ENCODE data around the gene DACH1. TPM values are rescaled to one million over a fixed set of nuclear protein-coding genes. Genes with fewer than 3 reads are reported as not detected.

Gene DACH1
- total and polyA plus RNA-seq, 2 donors (not counting 3 experiments of a cell fraction or from before 2014, with no cell fraction given), result 8.6 to 28.3 TPM

DNA sequence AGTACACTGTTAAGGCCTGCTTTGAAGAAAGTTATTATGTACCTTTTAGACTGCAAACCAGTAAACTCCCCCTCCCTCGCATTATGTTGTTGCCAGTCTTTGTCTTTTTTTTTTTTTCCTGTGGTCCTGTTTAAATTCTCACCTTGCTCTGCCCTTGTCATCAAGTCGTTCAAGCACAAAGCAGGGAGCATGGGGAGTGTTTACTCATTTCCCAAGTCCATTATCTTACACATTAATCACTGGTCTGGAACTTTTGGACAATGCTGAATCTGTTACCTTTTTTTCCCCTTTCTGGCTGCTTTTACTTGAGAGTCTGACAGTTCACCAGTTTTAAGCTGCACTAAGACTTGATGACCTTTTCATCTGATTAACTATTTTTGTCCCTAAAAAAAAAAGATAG is 108.2 kb downstream of the DACH1 start:
- FAIRE-seq, result peak; percentile 61
- BruUV-seq (replicated peaks), result no TSS peak
- H3K4me2 ChIP-seq (ENCODE audit: insufficient read depth, low read length), result no peak overlapping the region
- dilution Hi-C loops (cut with MboI; ENCODE audit: extremely low pct_ligation_motif_present, low sequenced_read_pairs) (no loop called here), intact Hi-C loops (cut with micrococcal nuclease) (no loop called here)
- H3K27ac ChIP-seq (ENCODE audit: insufficient read depth, low read depth, low read length), result no peak overlapping the region
- no peak overlapping the region for H3K9ac ChIP-seq (replicated peaks; ENCODE audit: extremely low read depth, insufficient read depth, low read length)
- ChIA-PET POLR2A (no interaction called here), CTCF (interaction anchor here (0.6 kb wide), 1 partner anchor 118 kb away, joined by 3 read pairs; no protein-coding TSS in a partner anchor)
- H2AFZ ChIP-seq (ENCODE audit: low read depth, low read length), result peak overlapping the region; percentile 38
- no peaks in the 10 kb centered on the region for H4K20me1 ChIP-seq (replicated peaks; ENCODE audit: control insufficient read depth, extremely low read depth, insufficient read depth, low read length)
- H3K36me3 ChIP-seq (ENCODE audit: control insufficient read depth in 2 of 2, extremely low read depth in 1 of 2, insufficient read depth in 2 of 2, low read length in 2 of 2), result no peaks in the 10 kb centered on the region
- DNase-seq (ENCODE audit: low read depth, low spot score), result peak; percentile 71
- H3K79me2 ChIP-seq (ENCODE audit: control insufficient read depth, insufficient read depth, low read length), result no peaks in the 10 kb centered on the region
- no peak overlapping the region for H3K4me3 ChIP-seq (replicated peaks in 1 of 3; ENCODE audit: insufficient read depth in 1 of 3, low read depth in 1 of 3, low read length in 3 of 3)
- H3K9me3 ChIP-seq (replicated peaks; ENCODE audit: control insufficient read depth, insufficient read depth, low read length), result no peaks in the 10 kb centered on the region
- H3K9me1 ChIP-seq (replicated peaks; ENCODE audit: control insufficient read depth, extremely low read depth, insufficient read depth, low read length), result no peaks in the 10 kb centered on the region
- no peak for TF ChIP-seq POLR2A (IDR thresholded peaks at IDR 0.05; ENCODE audit: low read depth, low read length)
- no peak for TF ChIP-seq EZH2 (IDR thresholded peaks at IDR 0.05; ENCODE audit: borderline replicate concordance, low read depth, low read length, severe bottlenecking)
- TF ChIP-seq POLR2AphosphoS5 (IDR thresholded peaks at IDR 0.05; ENCODE audit: insufficient read depth, low read depth, low read length), result no peak
- TF ChIP-seq MYC (IDR thresholded peaks at IDR 0.05; ENCODE audit: low read depth, low read length), result no peak
- TF ChIP-seq GATA2 (IDR thresholded peaks at IDR 0.05; ENCODE audit: insufficient read depth, insufficient read length, low read depth, low read length), result peak; percentile 26
- H3K4me1 ChIP-seq (ENCODE audit: control insufficient read depth, extremely low read depth, insufficient read depth, low read length), result peaks cover 6% of the 10 kb centered on the region
- H3K27me3 ChIP-seq (ENCODE audit: control insufficient read depth in 2 of 2, insufficient read depth in 2 of 2, low read length in 2 of 2), result no peaks in the 10 kb centered on the region

DNA sequence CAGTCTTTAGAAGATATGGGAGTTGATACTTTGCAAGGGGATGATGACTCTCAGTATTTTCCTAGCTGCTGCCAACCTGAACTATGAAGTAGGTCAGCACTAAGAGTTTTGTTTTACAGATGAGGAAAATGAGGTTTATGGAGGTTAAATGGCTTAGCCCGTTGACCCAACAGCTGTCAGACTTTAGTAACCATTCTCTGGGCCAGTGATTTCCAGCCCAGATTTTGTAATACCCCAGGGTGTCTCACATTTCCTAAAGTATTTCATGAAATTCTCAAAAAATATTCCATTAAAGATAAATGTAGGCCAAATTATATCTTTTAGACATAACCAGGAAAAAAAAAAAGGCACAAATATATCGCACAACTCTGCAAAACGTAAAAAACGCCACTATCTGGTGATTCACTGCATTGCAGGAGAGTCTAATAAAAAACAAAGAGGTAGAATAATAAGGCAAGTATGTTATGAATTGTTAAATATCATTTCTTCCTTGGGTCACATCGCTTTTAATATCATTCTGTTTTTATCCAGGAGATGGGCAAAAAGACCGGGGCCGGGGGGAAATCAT is 112.5 kb downstream of the DACH1 start:
- FAIRE-seq (no peak), DNase-seq (ENCODE audit: low read depth, low spot score) (no peak)
- no peak overlapping the region for H2AFZ ChIP-seq (ENCODE audit: low read depth, low read length)
- ChIA-PET POLR2A (no interaction called here), CTCF (no interaction called here)
- H3K4me3 ChIP-seq (replicated peaks in 1 of 3; ENCODE audit: insufficient read depth in 1 of 3, low read depth in 1 of 3, low read length in 3 of 3), result no peak overlapping the region
- no peak overlapping the region for H3K27ac ChIP-seq (ENCODE audit: insufficient read depth, low read depth, low read length)
- BruUV-seq (replicated peaks), result no TSS peak
- H3K36me3 ChIP-seq (ENCODE audit: control insufficient read depth in 2 of 2, extremely low read depth in 1 of 2, insufficient read depth in 2 of 2, low read length in 2 of 2), result no peaks in the 10 kb centered on the region
- dilution Hi-C loops (cut with MboI; ENCODE audit: extremely low pct_ligation_motif_present, low sequenced_read_pairs), result no loop called here
- H3K9me1 ChIP-seq (replicated peaks; ENCODE audit: control insufficient read depth, extremely low read depth, insufficient read depth, low read length), result no peaks in the 10 kb centered on the region
- peaks cover 6% of the 10 kb centered on the region for H3K4me1 ChIP-seq (ENCODE audit: control insufficient read depth, extremely low read depth, insufficient read depth, low read length)
- no peak overlapping the region for H3K9ac ChIP-seq (replicated peaks; ENCODE audit: extremely low read depth, insufficient read depth, low read length)
- no peaks in the 10 kb centered on the region for H4K20me1 ChIP-seq (replicated peaks; ENCODE audit: control insufficient read depth, extremely low read depth, insufficient read depth, low read length)
- no peak overlapping the region for H3K4me2 ChIP-seq (ENCODE audit: insufficient read depth, low read length)
- no peaks in the 10 kb centered on the region for H3K27me3 ChIP-seq (ENCODE audit: control insufficient read depth in 2 of 2, insufficient read depth in 2 of 2, low read length in 2 of 2)
- intact Hi-C loops (cut with micrococcal nuclease), result no loop called here
- H3K9me3 ChIP-seq (replicated peaks; ENCODE audit: control insufficient read depth, insufficient read depth, low read length), result no peaks in the 10 kb centered on the region
- H3K79me2 ChIP-seq (ENCODE audit: control insufficient read depth, insufficient read depth, low read length), result no peaks in the 10 kb centered on the region
- no peak for TF ChIP-seq EZH2 (IDR thresholded peaks at IDR 0.05; ENCODE audit: borderline replicate concordance, low read depth, low read length, severe bottlenecking)
- no peak for TF ChIP-seq JUN (IDR thresholded peaks at IDR 0.05; ENCODE audit: borderline replicate concordance, insufficient read depth, insufficient read length, low read depth)
- TF ChIP-seq, protein P1, sequence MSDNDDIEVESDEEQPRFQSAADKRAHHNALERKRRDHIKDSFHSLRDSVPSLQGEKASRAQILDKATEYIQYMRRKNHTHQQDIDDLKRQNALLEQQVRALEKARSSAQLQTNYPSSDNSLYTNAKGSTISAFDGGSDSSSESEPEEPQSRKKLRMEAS (IDR thresholded peaks at IDR 0.05; ENCODE audit: insufficient read depth, insufficient read length), result no peak
- no peak for TF ChIP-seq FOS (IDR thresholded peaks at IDR 0.05; ENCODE audit: borderline replicate concordance, insufficient read depth, low read length)
- no peak for TF ChIP-seq POLR2A (IDR thresholded peaks at IDR 0.05; ENCODE audit: low read depth, low read length)

Measured in endothelial cell of umbilical vein (primary cell).